ENCODE data around the gene NXT1. TPM values are rescaled to one million over a fixed set of nuclear protein-coding genes. Genes with fewer than 3 reads are reported as not detected.

NXT1 gene
- total and polyA plus RNA-seq, 2 of the 4 experiments (the other 2 are of a cell fraction): 23.6 to 25.5 TPM

DNA sequence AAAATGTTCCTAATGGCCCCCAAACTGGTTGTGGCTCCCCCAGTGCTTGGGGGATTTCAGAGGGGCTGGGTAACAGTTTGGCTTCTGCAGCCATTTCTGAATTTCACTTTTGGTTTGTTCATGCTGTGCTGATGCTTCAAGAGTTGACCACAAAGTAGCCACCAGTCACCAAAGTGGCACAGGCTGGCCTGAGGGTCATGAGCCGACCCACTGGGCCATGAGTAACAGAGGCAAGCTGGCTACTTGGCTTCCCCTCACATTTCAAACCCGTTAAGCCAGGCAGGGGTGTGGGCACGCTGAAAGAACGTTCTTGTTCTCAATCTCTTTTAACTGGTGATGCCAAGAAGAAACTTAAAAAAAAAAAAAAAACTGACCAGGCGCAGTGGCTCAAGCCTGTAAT, 15.1 kb upstream of the NXT1 start:
- Histone ChIP-seq H2AK5ac (ENCODE audit: low read depth, low read length) (no peak overlapping the region), H3K9me3 (ENCODE audit: control insufficient read depth, insufficient read depth, low read length) (no peaks in the 10 kb centered on the region), H4K5ac (ENCODE audit: low read depth, low read length) (no peak overlapping the region), H4K8ac (ENCODE audit: low read depth in 2 of 2, low read length in 2 of 2) (no peak overlapping the region), H3K14ac (replicated peaks; ENCODE audit: low read depth, low read length) (no peak overlapping the region), H3K23ac (ENCODE audit: low read depth, low read length) (no peak overlapping the region), H2BK15ac (ENCODE audit: low read depth, low read length) (no peak overlapping the region), H3K27ac (ENCODE audit: insufficient read depth, low read length) (no peak overlapping the region), H3K36me3 (ENCODE audit: control insufficient read depth, insufficient read depth, low read length) (no peaks in the 10 kb centered on the region), H3K4me3 (ENCODE audit: insufficient read depth, low read depth, low read length) (no peak overlapping the region), H3K4me2 (ENCODE audit: low read depth, low read length) (no peak overlapping the region), H2AFZ (replicated peaks; ENCODE audit: low read length, poor library complexity) (no peak overlapping the region), H3K4ac (ENCODE audit: low read depth, low read length) (no peak overlapping the region), H2BK5ac (ENCODE audit: low read depth, low read length, poor library complexity, severe bottlenecking) (no peak overlapping the region), H3K79me1 (ENCODE audit: low read depth in 1 of 2, low read length in 2 of 2) (no peaks in the 10 kb centered on the region), H4K20me1 (ENCODE audit: insufficient read depth, low read length) (no peaks in the 10 kb centered on the region), H2BK20ac (ENCODE audit: low read depth, low read length) (no peak overlapping the region), H4K91ac (ENCODE audit: insufficient read depth, low read depth, low read length) (no peak overlapping the region), H2AK9ac (replicated peaks; ENCODE audit: low read depth, low read length, poor library complexity) (no peak overlapping the region), H3K4me1 (ENCODE audit: control insufficient read depth, insufficient read depth, low read length) (no peaks in the 10 kb centered on the region), H2BK120ac (ENCODE audit: low read depth, low read length) (no peak overlapping the region), H3K18ac (ENCODE audit: low read depth, low read length) (no peak overlapping the region), H3K56ac (ENCODE audit: extremely low read depth, insufficient read depth, low read length) (no peak overlapping the region), H3K27me3 (ENCODE audit: control insufficient read depth, insufficient read depth, low read length) (peaks cover 4% of the 10 kb centered on the region; the same call in 1 of the 2 replicates), H3K9me1 (ENCODE audit: insufficient read depth, low read length) (no peaks in the 10 kb centered on the region), H3K9ac (ENCODE audit: low read depth, low read length) (no peak overlapping the region)
- ChIA-PET POLR2A (ENCODE audit: unreplicated experiment) (no interaction called here), CTCF (interaction anchor here (0.5 to 1.2 kb wide), 3 partner anchors 8 to 14 kb away, joined by 3 to 4 read pairs (median 3); no protein-coding TSS in a partner anchor)
- TF ChIP-seq MAZ (IDR thresholded peaks at IDR 0.05; ENCODE audit: borderline replicate concordance, low read depth, low read length) (no peak), POLR2A (IDR thresholded peaks at IDR 0.05; ENCODE audit: low read depth, low read length) (no peak), RCOR1 (IDR thresholded peaks at IDR 0.05; ENCODE audit: insufficient replicate concordance, low read length) (no peak), FOS (IDR thresholded peaks at IDR 0.05; ENCODE audit: low read depth, low read length) (no peak), SMC3 (IDR thresholded peaks at IDR 0.05; ENCODE audit: low read depth, low read length) (no peak), MAFK (IDR thresholded peaks at IDR 0.05; ENCODE audit: low read depth, low read length) (no peak), RAD21 (IDR thresholded peaks at IDR 0.05; ENCODE audit: low read length) (no peak), BHLHE40 (IDR thresholded peaks at IDR 0.05; ENCODE audit: low read depth, low read length) (no peak), RFX5 (IDR thresholded peaks at IDR 0.05; ENCODE audit: low read depth, low read length) (no peak), MXI1 (IDR thresholded peaks at IDR 0.05; ENCODE audit: borderline replicate concordance, low read depth, low read length) (no peak), NFE2L2 (IDR thresholded peaks at IDR 0.05; ENCODE audit: low read depth, low read length) (no peak), CHD1 (IDR thresholded peaks at IDR 0.05; ENCODE audit: low read depth, low read length) (no peak), CEBPB (IDR thresholded peaks at IDR 0.05; ENCODE audit: low read depth, low read length) (no peak)
- TF ChIP-seq, protein P1, sequence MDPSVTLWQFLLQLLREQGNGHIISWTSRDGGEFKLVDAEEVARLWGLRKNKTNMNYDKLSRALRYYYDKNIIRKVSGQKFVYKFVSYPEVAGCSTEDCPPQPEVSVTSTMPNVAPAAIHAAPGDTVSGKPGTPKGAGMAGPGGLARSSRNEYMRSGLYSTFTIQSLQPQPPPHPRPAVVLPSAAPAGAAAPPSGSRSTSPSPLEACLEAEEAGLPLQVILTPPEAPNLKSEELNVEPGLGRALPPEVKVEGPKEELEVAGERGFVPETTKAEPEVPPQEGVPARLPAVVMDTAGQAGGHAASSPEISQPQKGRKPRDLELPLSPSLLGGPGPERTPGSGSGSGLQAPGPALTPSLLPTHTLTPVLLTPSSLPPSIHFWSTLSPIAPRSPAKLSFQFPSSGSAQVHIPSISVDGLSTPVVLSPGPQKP (IDR thresholded peaks at IDR 0.05; ENCODE audit: borderline replicate concordance, low read depth, low read length): no peak
- TF ChIP-seq, protein P2, sequence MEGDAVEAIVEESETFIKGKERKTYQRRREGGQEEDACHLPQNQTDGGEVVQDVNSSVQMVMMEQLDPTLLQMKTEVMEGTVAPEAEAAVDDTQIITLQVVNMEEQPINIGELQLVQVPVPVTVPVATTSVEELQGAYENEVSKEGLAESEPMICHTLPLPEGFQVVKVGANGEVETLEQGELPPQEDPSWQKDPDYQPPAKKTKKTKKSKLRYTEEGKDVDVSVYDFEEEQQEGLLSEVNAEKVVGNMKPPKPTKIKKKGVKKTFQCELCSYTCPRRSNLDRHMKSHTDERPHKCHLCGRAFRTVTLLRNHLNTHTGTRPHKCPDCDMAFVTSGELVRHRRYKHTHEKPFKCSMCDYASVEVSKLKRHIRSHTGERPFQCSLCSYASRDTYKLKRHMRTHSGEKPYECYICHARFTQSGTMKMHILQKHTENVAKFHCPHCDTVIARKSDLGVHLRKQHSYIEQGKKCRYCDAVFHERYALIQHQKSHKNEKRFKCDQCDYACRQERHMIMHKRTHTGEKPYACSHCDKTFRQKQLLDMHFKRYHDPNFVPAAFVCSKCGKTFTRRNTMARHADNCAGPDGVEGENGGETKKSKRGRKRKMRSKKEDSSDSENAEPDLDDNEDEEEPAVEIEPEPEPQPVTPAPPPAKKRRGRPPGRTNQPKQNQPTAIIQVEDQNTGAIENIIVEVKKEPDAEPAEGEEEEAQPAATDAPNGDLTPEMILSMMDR (conservative IDR thresholded peaks at IDR 0.05; ENCODE audit: low read depth, low read length): no peak
- TF ChIP-seq, protein P3, sequence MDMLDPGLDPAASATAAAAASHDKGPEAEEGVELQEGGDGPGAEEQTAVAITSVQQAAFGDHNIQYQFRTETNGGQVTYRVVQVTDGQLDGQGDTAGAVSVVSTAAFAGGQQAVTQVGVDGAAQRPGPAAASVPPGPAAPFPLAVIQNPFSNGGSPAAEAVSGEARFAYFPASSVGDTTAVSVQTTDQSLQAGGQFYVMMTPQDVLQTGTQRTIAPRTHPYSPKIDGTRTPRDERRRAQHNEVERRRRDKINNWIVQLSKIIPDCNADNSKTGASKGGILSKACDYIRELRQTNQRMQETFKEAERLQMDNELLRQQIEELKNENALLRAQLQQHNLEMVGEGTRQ (IDR thresholded peaks at IDR 0.05; ENCODE audit: low read depth, low read length): no peak
- WGBS, 2 experiments (ENCODE audit: extremely low coverage in 2 of 2, insufficient read length in 1 of 2): no CpG with 5 or more reads among the region's 5 CpGs
- in situ Hi-C loops (cut with MboI; ENCODE audit: low sequenced_read_pairs): loop anchor here (25.0 kb wide), 1 partner anchor 998 kb away; no protein-coding TSS in a partner anchor
- ATAC-seq (ENCODE audit: low read depth) (no peak), DNase-seq (no peak)
- BruUV-seq (replicated peaks): no TSS peak
- dilution Hi-C loops (cut with HindIII; ENCODE audit: low sequenced_read_pairs, unreplicated experiment): no loop called here
- intact Hi-C loops (cut with micrococcal nuclease): no loop called here

Data from IMR-90 (cell line).